H9 (cell line): Measurements from ENCODE around the gene CTNNA3. TPM values are rescaled to one million over a fixed set of nuclear protein-coding genes. Genes with fewer than 3 reads are reported as not detected.

Experiments
- DNase-seq: peaks from one replicate; pipeline ENCODE4 v3.0.0-alpha.2; 2017
- H2AFZ ChIP-seq: one replicate; pipeline ENCODE4 v1.6.1; 2013; ENCODE audit warnings: mild to moderate bottlenecking, low read length, control low read depth, moderate library complexity
- H2AK5ac ChIP-seq: 2 replicates; pipeline ENCODE4 v1.6.1; 2013; ENCODE audit warnings: low read length, control low read depth, mixed read lengths; ENCODE audit not compliant: insufficient read length
- H2BK120ac ChIP-seq: one replicate; pipeline ENCODE4 v1.6.1; 2013; ENCODE audit warnings: low read depth, mild to moderate bottlenecking, low read length, control low read depth, inconsistent platforms; ENCODE audit not compliant: poor library complexity, severe bottlenecking
- H2BK12ac ChIP-seq: 2 replicates; pipeline ENCODE4 v1.6.1; 2013; ENCODE audit warnings: low read length, control low read depth, mixed read lengths, low read depth; ENCODE audit not compliant: insufficient read length
- H2BK15ac ChIP-seq: 2 replicates; pipeline ENCODE4 v1.6.1; 2013; ENCODE audit warnings: low read depth, low read length, control low read depth
- H2BK20ac ChIP-seq: one replicate; pipeline ENCODE4 v1.6.1; 2013; ENCODE audit warnings: low read depth, mild to moderate bottlenecking, low read length, control low read depth, inconsistent platforms; ENCODE audit not compliant: poor library complexity, severe bottlenecking
- H2BK5ac ChIP-seq: 2 replicates; pipeline ENCODE4 v1.6.1; 2013; ENCODE audit warnings: low read length, control low read depth, mixed read lengths; ENCODE audit not compliant: insufficient read length
- H3K14ac ChIP-seq: 2 replicates; pipeline ENCODE4 v1.6.1; 2013; ENCODE audit warnings: low read length, control low read depth; ENCODE audit not compliant: insufficient read depth
- H3K18ac ChIP-seq: 2 replicates; pipeline ENCODE4 v1.6.1; 2013; ENCODE audit warnings: low read depth, mild to moderate bottlenecking, mixed read lengths, low read length, control low read depth; ENCODE audit not compliant: insufficient read length
- H3K23ac ChIP-seq: 2 replicates; pipeline ENCODE4 v1.6.1; 2013; ENCODE audit warnings: low read length, control low read depth, mixed read lengths, low read depth; ENCODE audit not compliant: insufficient read length
- H3K23me2 ChIP-seq: 2 replicates; pipeline ENCODE4 v1.6.1; 2013; ENCODE audit warnings: low read depth, mild to moderate bottlenecking, mixed read lengths, low read length, control low read depth; ENCODE audit not compliant: insufficient read length, poor library complexity, severe bottlenecking
- H3K27ac ChIP-seq: 2 replicates; pipeline ENCODE4 v1.5.1; 2013; ENCODE audit warnings: low read length, control low read depth, mixed read lengths, low read depth; ENCODE audit not compliant: insufficient read length
- H3K27me3 ChIP-seq: 2 replicates; pipeline ENCODE4 v1.6.1; 2013; ENCODE audit warnings: low read length, control low read depth, inconsistent platforms; ENCODE audit not compliant: insufficient read depth
- H3K4ac ChIP-seq: 2 replicates; pipeline ENCODE4 v1.6.1; 2013; ENCODE audit warnings: low read depth, mild to moderate bottlenecking, control low read depth, inconsistent platforms, low read length, moderate library complexity
- H3K4me1 ChIP-seq: 2 replicates; pipeline ENCODE4 v1.6.1; 2013; ENCODE audit warnings: low read length, control low read depth, inconsistent platforms; ENCODE audit not compliant: insufficient read depth
- H3K4me2 ChIP-seq: 2 replicates; pipeline ENCODE4 v1.6.1; 2013; ENCODE audit warnings: low read length, control low read depth, mixed read lengths; ENCODE audit not compliant: insufficient read length, insufficient read depth
- H3K56ac ChIP-seq: 2 replicates; pipeline ENCODE4 v1.6.1; 2013; ENCODE audit warnings: low read depth, mild to moderate bottlenecking, mixed read lengths, low read length, control low read depth; ENCODE audit not compliant: insufficient read length
- H3K79me1 ChIP-seq: 2 replicates; pipeline ENCODE4 v1.6.1; 2013; ENCODE audit warnings: low read depth, mild to moderate bottlenecking, moderate library complexity, low read length, control low read depth, inconsistent platforms; ENCODE audit not compliant: insufficient read depth, poor library complexity, severe bottlenecking
- H3K79me2 ChIP-seq: 2 replicates; pipeline ENCODE4 v1.6.1; 2013; ENCODE audit warnings: low read length, control low read depth, inconsistent platforms; ENCODE audit not compliant: insufficient read depth
- H3K9ac ChIP-seq: 2 replicates; pipeline ENCODE4 v1.6.1; 2013; ENCODE audit warnings: low read length, control low read depth, mixed read lengths; ENCODE audit not compliant: insufficient read length; ENCODE audit errors: extremely low read depth
- H3K9me3 ChIP-seq: one replicate; pipeline ENCODE4 v1.6.1; 2013; ENCODE audit warnings: low read depth, low read length, inconsistent platforms; ENCODE audit not compliant: control insufficient read depth
- H3T11ph ChIP-seq: one replicate; pipeline ENCODE4 v1.6.1; 2013; ENCODE audit warnings: mild to moderate bottlenecking, low read length, control low read depth, inconsistent platforms
- H4K20me1 ChIP-seq: one replicate; pipeline ENCODE4 v1.6.1; 2013; ENCODE audit not compliant: control insufficient read depth, insufficient read length, insufficient read depth
- H4K5ac ChIP-seq: 2 replicates; pipeline ENCODE4 v1.6.1; 2013; ENCODE audit warnings: low read depth, mild to moderate bottlenecking, mixed read lengths, low read length, control low read depth; ENCODE audit not compliant: insufficient read length
- H4K8ac ChIP-seq: replicated peaks from 2 replicates; pipeline ENCODE4 v1.6.1; 2013; ENCODE audit warnings: low read length, control low read depth, mixed read lengths, low read depth; ENCODE audit not compliant: insufficient read length
- H4K91ac ChIP-seq: 2 replicates; pipeline ENCODE4 v1.6.1; 2013; ENCODE audit warnings: low read depth, mild to moderate bottlenecking, moderate library complexity, mixed read lengths, low read length, control low read depth; ENCODE audit not compliant: insufficient read length
- H3K27ac Mint-ChIP-seq, 3 experiments: 2 replicates in 2 of 3; 3 replicates in 1 of 3; pipeline ENCODE4 v1.8.0; 2020 to 2021; ENCODE audit warnings: mixed read lengths in 3 of 3, mild to moderate bottlenecking in 1 of 3, moderate library complexity in 1 of 3
- H3K27me3 Mint-ChIP-seq: 2 replicates; pipeline ENCODE4 v1.8.0; 2021; ENCODE audit warnings: low read depth, mild to moderate bottlenecking, moderate library complexity, mixed read lengths
- H3K36me3 Mint-ChIP-seq, 3 experiments: 2 replicates in 2 of 3; 3 replicates in 1 of 3; pipeline ENCODE4 v1.8.0; 2020 to 2021; ENCODE audit warnings: low read depth in 3 of 3, mixed read lengths in 3 of 3; ENCODE audit not compliant: insufficient read depth in 1 of 3
- H3K4me1 Mint-ChIP-seq, 2 experiments: 2 replicates each; pipeline ENCODE4 v1.8.0; 2020; ENCODE audit warnings: mixed read lengths in 2 of 2
- H3K4me3 Mint-ChIP-seq, 2 experiments: 2 replicates in 1 of 2; 3 replicates in 1 of 2; pipeline ENCODE4 v1.8.0; 2020 to 2021; ENCODE audit warnings: mild to moderate bottlenecking in 2 of 2, mixed read lengths in 2 of 2, moderate library complexity in 1 of 2
- H3K9me3 Mint-ChIP-seq, 2 experiments: 2 replicates in 1 of 2; 3 replicates in 1 of 2; pipeline ENCODE4 v1.8.0; 2020; ENCODE audit warnings: mild to moderate bottlenecking in 2 of 2, mixed read lengths in 2 of 2, moderate library complexity in 1 of 2
- CTCF ChIP-seq: fragments of 200-600 bp; sonication (generic); conservative IDR thresholded peaks from 3 replicates; pipeline ENCODE4 v1.8.0; 2021; ENCODE audit warnings: antibody characterized with exemption, mild to moderate bottlenecking
- total RNA-seq: library from RNA; stranded (reverse); gene quantifications from 2 replicates; pipeline ENCODE4 v1.2.1, GENCODE V29; 2021

CTNNA3 gene
- total RNA-seq, 1 experiment from 2014 or later: 3.3 TPM

GRCh38 chr10:66239062-66239461 is 1456.9 kb downstream of the CTNNA3 start:
- H3K4me3 Mint-ChIP-seq: no peak overlapping the region
- Histone ChIP-seq H3K79me2 (no peaks in the 10 kb centered on the region), H3K56ac (no peak overlapping the region), H3K4me2 (no peak overlapping the region), H4K20me1 (no peaks in the 10 kb centered on the region), H3K27me3 (no peaks in the 10 kb centered on the region), H3K9ac (no peak overlapping the region), H3K27ac (no peak overlapping the region), H3T11ph (no peak overlapping the region), H3K4ac (no peak overlapping the region), H3K79me1 (no peaks in the 10 kb centered on the region), H2AFZ (no peak overlapping the region), H2BK5ac (no peak overlapping the region), H2BK20ac (no peak overlapping the region), H4K8ac (no peak overlapping the region), H3K23ac (no peak overlapping the region), H4K5ac (no peak overlapping the region), H3K23me2 (no peaks in the 10 kb centered on the region), H3K18ac (no peak overlapping the region), H2BK120ac (no peak overlapping the region), H3K14ac (no peak overlapping the region), H3K4me1 (no peaks in the 10 kb centered on the region), H2AK5ac (no peak overlapping the region), H2BK12ac (no peak overlapping the region), H3K9me3 (no peaks in the 10 kb centered on the region), H4K91ac (no peak overlapping the region), H2BK15ac (no peak overlapping the region)
- H3K27ac Mint-ChIP-seq: no peak overlapping the region
- H3K27me3 Mint-ChIP-seq: no peaks in the 10 kb centered on the region
- H3K36me3 Mint-ChIP-seq: peaks cover 0 to 2% (median 0%) of the 10 kb centered on the region in 3 experiments; a peak in 1 of 7 replicates
- TF ChIP-seq CTCF: no peak
- peaks cover 12 to 16% of the 10 kb centered on the region in 2 experiments for H3K4me1 Mint-ChIP-seq
- no peaks in the 10 kb centered on the region for H3K9me3 Mint-ChIP-seq
- no peak for DNase-seq
